ENCODE results near the gene PDZD4. TPM values are rescaled to one million over a fixed set of nuclear protein-coding genes. Genes with fewer than 3 reads are reported as not detected.

Gene PDZD4
- total RNA-seq: 10.6 TPM

GRCh38 chrX:153829799-153830639, at the start of gene PDZD4:
Gene PDZD4 (minus strand): TSS chrX:153830544. CDS start chrX:153830298, 246 bp downstream.

GRCh38 chrX:153794018-153794896, 36.1 kb downstream of the PDZD4 start, which contains the start of the genes IDH3G and SSR4:
Gene IDH3G (minus strand): TSS chrX:153794375. CDS start chrX:153794326, 49 bp downstream.
Gene SSR4 (plus strand): TSS chrX:153794668. CDS start chrX:153794688, 20 bp downstream.

GRCh38 chrX:153780678-153781427, 49.5 kb downstream of the PDZD4 start, which contains the start of gene SRPK3:
Gene SRPK3 (plus strand): TSS chrX:153781041. CDS start chrX:153781087, 46 bp downstream.

GRCh38 chrX:153763989-153764755, 66.2 kb downstream of the PDZD4 start, which contains the start of gene PLXNB3:
Gene PLXNB3 (plus strand): TSS chrX:153764249. CDS start chrX:153765536, 1,287 bp downstream.

Other genes with a start within 250 kb of the PDZD4 start
- 17.0 TPM for gene CCNQ, start 231.4 kb downstream of the PDZD4 start, total RNA-seq
- gene DUSP9, start 183.3 kb downstream of the PDZD4 start, total RNA-seq: 72.7 TPM
- 6.5 TPM for gene PNCK, start 156.7 kb downstream of the PDZD4 start, total RNA-seq
- gene SLC6A8, start 142.6 kb downstream of the PDZD4 start, total RNA-seq: 40.9 TPM
- gene BCAP31, start 106.2 kb downstream of the PDZD4 start, total RNA-seq: 94.9 TPM
- 10.8 TPM for gene ABCD1, start 105.7 kb downstream of the PDZD4 start, total RNA-seq
- gene PLXNB3, start 66.3 kb downstream of the PDZD4 start, total RNA-seq: 2.5 TPM
- gene SRPK3, start 49.5 kb downstream of the PDZD4 start, total RNA-seq: 15.1 TPM
- gene IDH3G, start 36.2 kb downstream of the PDZD4 start, total RNA-seq: 70.3 TPM
- gene SSR4, start 35.9 kb downstream of the PDZD4 start, total RNA-seq: 91.8 TPM
- 38.7 TPM for gene L1CAM, start 55.6 kb upstream of the PDZD4 start, total RNA-seq
- 4.1 TPM for gene AVPR2, start 74.1 kb upstream of the PDZD4 start, total RNA-seq
- gene ARHGAP4, start 95.7 kb upstream of the PDZD4 start, total RNA-seq: 54.8 TPM
- gene NAA10, start 104.5 kb upstream of the PDZD4 start, total RNA-seq: 47.4 TPM
- 13.3 TPM for gene RENBP, start 114.1 kb upstream of the PDZD4 start, total RNA-seq
- 56.3 TPM for gene HCFC1, start 141.3 kb upstream of the PDZD4 start, total RNA-seq
- 4.3 TPM for gene TMEM187, start 142.2 kb upstream of the PDZD4 start, total RNA-seq
- gene IRAK1, start 189.4 kb upstream of the PDZD4 start, total RNA-seq: 32.6 TPM